Esophagus squamous epithelium (tissue), 4 donors: ENCODE data around the gene MED13L.

ENCODE experiments used
- CTCF ChIP-seq, 6 experiments: fragments of 450-650 bp in 4 of 6; fragments of 200-600 bp in 2 of 6; sonication (generic) in 2 of 6; IDR thresholded peaks; one replicate each; pipeline ENCODE4 v1.5.1; 2016 to 2019; ENCODE audit warnings: antibody characterized with exemption in 6 of 6, mild to moderate bottlenecking in 4 of 6, moderate library complexity in 4 of 6
- POLR2A ChIP-seq, 4 donors: fragments of 450-650 bp; IDR thresholded peaks; one replicate each; pipeline ENCODE4 v1.6.1; 2017; ENCODE audit warnings: antibody characterized with exemption in 4 of 4, mild to moderate bottlenecking in 4 of 4, moderate library complexity in 3 of 4

DNA sequence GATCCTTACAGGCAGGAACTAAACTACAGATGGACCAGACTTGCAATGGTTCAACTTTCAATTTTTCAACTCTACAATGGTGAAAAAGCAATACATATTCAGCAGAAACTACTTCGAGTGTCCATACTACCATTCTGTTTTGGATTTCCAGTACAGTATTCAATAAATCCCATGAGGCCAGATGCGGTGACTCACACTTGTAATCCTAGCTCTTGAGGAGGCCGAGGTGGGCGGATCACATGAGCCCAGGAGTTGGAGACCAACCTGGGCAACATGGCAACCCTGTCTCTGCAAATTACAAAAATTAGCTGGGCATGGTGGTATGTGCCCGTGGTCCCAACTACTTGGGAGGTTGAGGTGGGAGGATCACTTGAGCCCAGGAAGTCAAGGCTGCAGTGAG lies 336.1 kb downstream of the MED13L start:
- no peak for TF ChIP-seq CTCF (IDR thresholded peaks at IDR 0.05)
- TF ChIP-seq POLR2A (IDR thresholded peaks at IDR 0.05): no peak
